Measurements from ENCODE around the gene COA1.
"Not testable (repeated sequence)": the region's sequence is repeated elsewhere in the genome, so short reads cannot be mapped to it uniquely, and the experiment has no call there.

The COA1 gene, protein sequence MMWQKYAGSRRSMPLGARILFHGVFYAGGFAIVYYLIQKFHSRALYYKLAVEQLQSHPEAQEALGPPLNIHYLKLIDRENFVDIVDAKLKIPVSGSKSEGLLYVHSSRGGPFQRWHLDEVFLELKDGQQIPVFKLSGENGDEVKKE

DNA sequence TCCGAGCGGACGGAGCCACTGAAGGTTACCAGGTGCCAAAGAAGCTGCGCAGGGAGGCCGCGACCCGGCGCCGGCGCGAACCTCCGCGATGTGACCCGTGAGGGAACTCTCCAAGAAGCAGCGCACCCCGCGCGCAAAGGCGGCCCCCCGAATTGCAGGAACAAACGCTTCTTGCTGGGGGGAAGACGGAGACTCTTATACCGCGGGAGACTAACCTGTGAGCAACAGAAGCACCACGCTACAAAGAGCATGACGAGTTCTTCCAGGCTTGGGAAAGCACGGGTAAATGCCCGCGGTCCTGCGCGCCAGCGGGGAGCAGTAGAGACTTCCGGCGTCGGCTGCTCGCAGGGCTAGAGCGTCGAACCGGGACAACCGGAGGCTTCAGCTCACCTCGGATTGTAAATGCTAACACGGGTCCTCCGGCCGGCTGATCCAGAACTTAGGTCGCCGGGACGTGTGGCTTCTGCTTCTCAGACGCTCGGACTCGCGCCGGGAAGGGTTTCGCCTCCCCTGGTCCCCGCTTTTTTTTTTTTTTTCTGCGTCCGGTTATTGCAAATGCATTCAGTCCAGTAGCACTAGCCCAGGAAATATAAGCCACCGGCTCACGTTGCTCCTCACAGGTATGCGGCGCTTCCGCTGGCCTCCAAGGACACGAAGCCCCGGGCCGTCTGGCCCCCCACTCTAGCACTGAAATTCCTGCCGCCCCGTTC is at the start of gene COA1:
TSS of gene COA1 (minus strand) at position 310 of the 710 bp plus-strand sequence. CDS start 80,909 bp downstream, outside the sequence.
- DNase-seq (ENCODE audit: low read depth) = peak; percentile 68

DNA sequence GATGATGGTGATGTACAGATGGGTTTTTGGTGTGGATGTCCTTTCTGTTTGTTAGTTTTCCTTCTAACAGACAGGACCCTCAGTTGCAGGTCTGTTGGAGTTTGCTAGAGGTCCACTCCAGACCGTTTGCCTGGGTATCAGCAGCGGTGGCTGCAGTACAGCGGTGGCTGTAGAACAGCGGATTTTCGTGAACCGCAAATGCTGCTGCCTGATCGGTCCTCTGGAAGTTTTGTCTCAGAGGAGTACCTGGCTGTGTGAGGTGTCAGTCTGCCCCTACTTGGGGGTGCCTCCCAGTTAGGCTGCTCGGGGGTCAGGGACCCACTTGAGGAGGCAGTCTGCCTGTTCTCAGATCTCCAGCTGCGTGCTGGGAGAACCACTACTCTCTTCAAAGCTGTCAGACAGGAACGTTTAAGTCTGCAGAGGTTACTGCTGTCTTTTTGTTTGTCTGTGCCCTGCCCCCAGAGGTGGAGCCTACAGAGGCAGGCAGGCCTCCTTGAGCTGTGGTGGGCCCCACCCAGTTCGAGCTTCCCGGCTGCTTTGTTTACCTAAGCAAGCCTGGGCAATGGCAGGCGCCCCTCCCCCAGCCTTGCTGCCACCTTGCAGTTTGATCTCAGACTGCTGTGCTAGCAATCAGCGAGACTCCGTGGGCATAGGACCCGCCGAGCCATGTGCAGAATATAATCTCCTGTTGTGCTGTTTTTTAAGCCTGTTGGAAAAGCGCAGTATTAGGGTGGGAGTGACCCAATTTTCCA is 49.1 kb upstream of the COA1 start:
- DNase-seq (ENCODE audit: low read depth) = not testable (repeated sequence)

DNA sequence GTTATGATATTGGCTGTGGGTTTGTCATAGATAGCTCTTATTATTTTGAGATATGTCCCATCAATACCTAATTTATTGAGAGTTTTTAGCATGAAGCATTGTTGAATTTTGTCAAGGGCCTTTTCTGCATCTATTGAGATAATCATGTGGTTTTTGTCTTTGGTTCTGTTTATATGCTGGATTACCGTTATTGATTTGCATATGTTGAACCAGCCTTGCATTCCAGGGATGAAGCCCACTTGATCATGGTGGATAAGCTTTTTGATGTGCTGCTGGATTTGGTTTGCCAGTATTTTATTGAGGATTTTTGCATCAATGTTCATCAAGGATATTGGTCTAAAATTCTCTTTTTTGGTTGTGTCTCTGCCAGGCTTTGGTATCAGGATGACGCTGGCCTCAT is 45.9 kb upstream of the COA1 start:
- not testable (repeated sequence) for DNase-seq (ENCODE audit: low read depth)

DNA sequence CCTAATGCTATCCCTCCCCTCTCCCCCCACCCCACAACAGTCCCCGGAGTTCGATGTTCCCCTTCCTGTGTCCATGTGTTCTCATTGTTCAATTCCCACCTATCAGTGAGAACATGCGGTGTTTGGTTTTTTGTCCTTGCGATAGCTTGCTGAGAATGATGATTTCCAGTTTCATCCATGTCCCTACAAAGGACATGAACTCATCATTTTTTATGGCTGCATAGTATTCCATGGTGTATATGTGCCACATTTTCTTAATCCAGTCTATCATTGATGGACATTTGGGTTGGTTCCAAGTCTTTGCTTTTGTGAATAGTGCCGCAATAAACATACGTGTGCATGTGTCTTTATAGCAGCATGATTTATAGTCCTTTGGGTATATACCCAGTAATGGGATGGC is 43.9 kb upstream of the COA1 start:
- not testable (repeated sequence) for DNase-seq (ENCODE audit: low read depth)

DNA sequence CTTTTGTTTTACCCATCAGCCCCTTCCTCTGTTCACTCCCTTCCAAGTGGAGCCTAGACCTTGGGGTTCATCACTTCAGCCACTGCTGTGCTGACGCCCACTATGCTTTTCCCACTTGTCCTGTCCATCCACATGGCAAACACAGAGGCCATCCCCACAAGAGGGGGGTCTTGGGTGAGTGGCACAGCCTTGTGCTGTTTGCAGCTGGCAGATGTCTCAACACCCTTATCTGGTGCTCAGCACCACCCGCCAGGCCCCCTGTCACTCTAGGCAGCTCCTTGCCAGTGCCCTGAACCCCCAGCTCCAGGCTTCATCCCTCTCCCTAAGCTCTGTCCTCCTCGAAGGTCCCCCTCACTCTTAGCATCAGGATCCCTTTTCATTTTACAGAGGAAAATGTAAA is 42.2 kb upstream of the COA1 start:
- no peak for DNase-seq (ENCODE audit: low read depth)

DNA sequence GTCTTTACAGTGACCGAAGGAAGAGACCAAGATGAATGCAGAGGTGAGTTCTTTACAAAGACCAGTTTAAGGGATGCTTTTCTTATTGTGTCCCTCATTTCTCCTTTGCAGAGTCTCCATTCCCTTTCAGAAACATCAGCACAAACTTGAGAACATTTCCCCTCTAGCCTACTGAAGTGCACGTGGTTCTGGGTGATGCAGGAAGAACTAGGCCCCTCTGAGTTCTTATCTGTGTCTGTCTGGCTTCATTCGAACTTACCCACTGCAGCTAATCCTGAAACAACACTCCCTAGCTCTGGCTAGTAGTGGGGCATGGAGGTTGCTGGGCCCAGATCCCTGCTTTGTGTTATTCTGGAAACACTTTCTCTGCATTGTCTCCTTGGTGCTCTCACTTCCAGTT is 41.8 kb upstream of the COA1 start:
- DNase-seq (ENCODE audit: low read depth) = no peak

DNA sequence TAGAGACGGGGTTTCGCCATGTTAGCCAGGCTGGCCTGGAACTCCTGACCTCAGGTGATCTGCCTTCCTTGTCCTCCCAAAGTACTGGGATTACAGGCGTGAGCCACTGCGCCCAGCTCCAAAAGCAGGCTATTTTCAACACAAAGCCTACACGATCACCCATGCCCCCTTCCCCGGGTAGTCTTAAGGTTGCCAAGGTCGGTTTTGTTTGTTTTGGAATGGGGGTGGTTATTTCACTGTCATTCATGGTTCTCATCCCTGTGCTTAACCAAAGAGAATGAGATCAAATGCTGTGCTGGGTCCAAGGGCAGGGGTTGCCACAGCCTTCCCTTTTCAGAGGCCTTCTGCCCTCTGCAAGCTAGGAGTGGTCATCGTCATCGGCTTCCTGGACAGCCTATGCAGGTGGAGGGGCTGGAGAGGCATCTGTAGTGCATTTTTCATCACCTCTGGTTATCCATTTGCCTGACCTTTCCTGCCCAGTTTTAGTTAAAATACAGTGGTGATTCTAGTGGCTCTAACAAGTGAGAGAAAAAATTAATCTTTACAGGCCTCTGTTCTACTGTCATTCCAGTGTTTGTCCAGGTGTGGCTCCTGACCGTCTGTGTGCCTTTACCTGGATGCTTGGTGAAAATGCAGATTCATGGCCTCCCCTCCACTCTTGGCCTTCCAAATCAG is 40.6 kb upstream of the COA1 start:
- DNase-seq (ENCODE audit: low read depth) = no peak

DNA sequence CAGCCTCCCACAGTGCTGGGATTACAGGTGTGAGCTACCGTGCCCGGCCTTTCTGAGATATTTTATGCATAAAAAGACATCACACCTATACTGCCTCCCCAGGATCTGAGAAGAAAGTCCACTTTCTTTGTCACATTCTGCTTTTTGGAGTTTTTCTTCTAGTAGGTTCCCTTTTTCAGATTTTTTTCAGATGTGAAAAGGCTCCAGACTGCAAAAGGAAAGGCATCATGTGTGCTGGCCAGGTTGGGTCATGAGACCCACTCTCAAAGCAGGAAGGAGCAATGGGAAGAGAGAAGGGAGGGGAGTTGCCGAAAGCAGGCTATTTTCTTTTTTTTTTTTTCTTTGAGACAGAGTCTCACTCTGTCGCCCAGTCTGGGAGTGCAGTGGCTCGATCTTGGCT is 40.0 kb upstream of the COA1 start:
- DNase-seq (ENCODE audit: low read depth) = no peak

DNA sequence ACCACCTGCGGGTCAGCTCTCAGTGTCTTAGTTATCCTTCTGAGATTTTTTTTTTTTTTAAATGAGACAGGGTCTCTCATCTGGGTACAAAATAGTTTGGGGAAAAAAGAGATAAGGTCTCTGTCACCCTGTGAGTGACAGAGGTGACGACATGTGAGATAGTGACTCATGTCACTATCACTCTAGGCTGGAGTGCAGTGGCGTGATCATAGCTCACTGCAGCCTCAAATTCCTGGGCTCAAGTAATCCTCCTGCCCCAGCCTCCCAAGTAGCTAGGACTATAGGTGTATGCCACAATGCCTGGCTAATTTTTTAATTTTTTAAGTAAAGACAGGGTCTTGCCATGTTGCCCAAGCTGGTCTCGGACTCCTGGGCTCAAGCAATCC is 39.6 kb upstream of the COA1 start:
- no peak for DNase-seq (ENCODE audit: low read depth)

DNA sequence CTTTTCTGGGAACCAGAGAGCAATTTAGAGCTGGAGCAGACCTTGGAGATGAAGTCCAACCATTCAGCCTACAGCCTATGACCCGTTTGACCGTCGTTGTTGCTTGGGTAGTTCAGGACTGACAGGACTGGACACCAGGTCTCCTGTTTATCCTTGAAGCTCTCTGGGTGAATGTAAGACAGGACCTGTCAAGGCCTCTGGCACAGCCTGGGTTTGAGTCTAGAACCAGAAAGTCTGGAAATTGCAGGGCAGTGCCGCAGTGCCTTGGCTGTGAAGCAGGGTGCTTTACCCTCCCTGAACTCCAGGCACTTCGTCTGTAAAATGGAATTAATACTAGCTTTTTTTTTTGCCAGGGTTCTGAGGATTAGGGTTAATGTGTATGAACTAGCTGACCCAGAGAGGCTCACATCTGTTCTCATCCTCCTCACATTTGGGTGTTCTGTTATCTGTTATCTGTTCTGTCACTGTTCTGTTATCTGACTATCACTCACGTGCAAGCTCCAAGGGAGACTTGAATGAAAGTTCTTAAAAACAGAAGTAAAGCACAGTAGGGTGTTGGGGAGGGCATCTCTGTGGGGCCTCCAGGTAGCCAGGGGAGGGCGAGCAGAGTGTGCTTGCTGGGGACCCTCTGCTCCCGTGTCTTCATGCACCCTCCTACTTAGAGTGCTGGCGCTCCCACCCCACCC is 39.0 kb upstream of the COA1 start:
- DNase-seq (ENCODE audit: low read depth) = no peak

DNA sequence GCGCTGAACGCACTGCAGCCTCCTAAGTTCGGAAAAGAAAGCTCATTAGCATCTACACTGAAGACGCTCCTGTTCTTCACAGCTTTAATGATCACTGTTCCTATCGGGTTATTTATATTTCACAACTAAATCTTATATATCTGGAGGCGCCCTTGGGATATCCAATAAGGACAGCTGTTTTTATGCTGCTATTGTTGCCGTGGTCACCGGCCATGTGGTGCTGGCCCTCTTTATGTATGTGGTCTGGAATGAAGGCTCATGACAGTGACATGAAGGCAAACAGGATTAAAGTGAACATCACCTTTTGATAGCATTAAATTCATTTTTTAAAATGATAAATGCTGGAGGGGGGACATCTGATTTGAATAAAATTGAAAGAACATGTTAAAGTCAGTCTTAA is 38.0 kb upstream of the COA1 start:
- no peak for DNase-seq (ENCODE audit: low read depth)

DNA sequence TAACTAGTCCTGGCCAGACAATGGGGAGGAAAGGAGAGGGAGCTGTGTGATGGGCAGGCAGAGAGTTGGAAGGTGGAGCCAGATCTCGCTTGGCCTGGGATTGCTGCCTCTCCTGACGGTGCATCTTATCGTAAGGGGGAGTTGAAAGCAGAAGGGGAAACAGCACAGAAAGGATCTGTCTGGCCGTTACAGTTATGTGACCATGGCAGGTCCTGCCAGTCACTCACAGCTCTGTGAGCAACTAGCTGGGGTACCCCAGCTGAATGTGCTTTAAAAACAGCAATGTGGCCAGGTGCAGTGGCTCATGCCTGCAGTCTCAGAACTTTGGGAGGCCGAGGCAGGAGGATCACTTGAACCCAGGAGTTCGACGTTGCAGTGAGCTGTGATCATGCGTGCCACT is 37.2 kb upstream of the COA1 start:
- DNase-seq (ENCODE audit: low read depth) = no peak

DNA sequence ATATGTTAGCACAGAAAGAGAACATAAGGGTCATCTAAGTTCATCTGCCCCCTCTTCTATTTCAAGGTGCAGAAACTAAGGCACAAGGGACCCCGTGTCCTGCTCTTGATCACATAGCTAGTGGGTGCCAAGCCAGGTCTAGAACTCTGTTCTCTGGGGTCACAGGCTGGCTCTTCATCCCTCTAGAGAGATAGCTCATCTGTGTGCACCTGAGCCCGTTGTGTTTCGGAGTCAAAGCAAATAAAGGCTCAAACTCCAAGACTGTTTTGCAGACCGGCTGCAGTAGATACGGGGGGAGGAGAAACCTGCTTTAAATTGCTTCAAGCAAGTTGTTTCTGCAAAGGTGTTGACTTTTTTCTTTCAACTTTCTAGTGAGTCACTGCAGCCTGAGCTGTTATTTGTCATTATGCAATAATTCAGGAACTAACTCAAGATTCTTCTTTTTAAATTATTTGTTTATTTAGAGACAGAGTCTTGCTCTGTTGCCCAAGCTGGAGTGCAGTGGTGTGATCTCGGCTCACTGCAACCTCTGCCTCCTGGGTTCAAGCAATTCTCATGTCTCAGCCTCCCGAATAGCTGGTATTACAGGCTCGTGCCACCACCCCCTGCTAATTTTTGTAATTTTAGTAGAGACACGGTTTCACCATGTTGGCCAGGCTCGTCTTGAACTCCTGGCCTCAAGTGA is 35.6 kb upstream of the COA1 start:
- no peak for DNase-seq (ENCODE audit: low read depth)

DNA sequence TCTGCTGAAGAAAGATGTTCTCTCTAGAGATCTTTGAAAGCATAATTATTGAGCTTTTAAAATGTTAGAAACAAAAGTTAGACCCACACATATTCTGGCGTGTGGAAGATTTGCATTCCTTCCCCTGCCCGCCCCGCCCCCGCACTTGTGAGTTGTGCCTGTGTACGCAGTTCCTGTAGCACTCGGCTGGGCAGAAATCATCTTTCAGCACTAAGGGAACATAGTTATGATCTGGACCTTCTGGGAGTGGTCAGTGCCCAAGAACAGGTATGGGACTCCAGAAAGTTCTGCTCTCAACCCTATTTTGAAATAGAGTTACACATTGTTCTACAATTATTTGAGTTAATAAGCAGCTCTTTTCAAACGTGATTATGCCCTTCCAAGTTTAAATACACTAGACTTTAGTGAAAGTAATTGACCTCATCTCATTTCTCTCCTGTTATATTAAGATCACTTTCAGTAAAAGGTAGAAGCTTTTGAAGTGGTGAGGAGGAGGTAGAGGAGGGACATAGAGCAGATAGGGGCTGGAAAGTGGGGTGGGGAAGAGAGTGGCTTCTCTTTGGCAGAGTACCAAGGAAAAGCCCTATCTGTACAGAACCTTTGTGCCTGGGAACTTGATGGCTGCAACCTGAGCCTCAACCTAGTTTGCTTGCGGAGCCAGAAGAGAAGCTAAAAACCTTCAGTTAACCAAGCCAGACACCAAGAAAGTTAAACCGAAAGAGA is 34.9 kb upstream of the COA1 start:
- no peak for DNase-seq (ENCODE audit: low read depth)

DNA sequence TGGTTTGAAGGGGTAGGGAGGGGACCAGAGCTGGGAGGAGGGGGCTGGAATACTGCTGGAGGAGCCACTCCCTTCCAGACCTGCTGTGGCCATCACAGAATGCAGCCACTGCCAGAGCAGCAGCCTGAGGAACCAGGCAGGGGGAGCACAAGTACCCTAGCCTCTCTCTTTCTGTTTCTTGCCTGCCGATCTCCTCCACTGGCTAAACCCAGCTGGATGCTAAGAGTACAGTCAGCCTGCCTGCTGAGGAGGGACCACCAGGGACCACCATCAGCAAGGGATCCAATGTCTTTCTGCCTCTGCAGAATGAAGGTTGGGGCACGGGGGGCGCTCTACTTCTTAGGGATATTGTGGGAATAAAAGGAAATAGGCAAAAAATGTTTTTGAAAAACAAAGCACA is 33.9 kb upstream of the COA1 start:
- no peak for DNase-seq (ENCODE audit: low read depth)

DNA sequence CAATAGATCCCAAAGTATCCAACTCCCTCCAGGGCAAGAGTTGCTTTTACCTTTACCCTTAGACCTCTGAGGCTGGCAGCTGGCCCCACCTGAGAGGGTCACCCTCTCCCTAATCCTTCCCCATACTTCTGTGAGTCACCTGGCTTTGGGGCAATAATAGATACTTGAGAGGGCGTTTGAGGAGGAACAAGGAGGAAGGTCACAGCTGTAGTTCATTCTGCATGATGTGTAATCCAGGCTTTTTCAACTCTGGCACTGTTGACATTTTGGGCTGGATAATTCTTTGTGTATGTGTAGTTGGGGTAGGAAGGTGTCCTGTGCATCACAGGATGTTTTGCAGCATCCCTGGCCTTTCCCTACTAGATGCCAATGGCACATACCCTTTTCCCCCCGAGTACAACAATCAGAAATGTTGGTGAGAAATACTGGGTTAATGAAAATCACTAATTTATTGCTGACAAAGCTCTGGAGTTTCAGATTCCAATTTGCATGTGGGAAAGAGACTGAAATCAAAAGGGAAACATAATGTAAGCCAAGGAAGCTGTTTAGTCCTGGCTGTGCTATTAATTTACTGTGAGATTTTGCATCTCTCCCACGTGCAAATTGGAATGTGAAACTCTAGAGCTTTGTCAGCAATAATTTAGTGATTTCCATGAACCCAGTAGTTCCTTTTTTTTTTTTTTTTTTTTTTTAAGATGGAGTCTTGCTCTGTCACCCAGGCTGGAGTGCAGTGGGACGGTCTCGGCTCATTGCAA is 32.8 kb upstream of the COA1 start:
- DNase-seq (ENCODE audit: low read depth) = no peak

DNA sequence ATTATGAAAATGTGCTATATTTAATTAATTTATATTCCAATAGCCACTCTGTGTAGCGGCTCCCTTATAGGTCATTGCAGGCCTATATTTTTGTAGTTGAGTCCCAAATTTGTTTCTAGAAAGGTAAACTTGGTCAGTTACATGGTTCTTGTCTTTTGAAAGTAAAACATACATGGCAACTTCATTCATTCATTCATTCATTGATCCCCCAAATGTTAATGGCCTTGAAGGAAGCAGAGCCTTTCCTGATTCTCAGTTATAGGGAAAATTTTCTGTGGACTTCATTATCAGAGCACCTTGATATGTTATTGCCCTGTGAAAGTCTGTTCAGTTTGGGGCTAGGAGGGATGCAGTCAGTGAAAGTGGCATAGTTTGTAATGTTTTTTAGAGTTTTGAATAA is 32.1 kb upstream of the COA1 start:
- no peak for DNase-seq (ENCODE audit: low read depth)

DNA sequence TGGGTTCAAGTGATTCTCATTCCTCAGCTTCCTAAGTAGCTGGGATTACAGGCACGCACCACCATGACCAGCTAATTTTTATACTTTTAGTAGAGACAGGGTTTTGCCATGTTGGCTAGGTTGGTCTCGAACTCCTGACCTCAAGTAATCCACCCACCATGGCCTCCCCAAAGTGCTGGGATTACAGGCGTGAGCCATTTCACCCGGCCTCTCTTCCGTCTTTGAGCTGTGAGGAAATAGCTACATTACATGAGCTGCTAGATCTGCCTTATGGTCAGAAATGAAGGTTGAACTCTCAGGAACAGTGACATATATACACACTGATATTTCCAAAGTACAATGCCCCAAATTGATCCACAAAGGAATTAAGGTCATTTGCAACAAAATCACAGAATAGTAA is 31.5 kb upstream of the COA1 start:
- DNase-seq (ENCODE audit: low read depth) = no peak

DNA sequence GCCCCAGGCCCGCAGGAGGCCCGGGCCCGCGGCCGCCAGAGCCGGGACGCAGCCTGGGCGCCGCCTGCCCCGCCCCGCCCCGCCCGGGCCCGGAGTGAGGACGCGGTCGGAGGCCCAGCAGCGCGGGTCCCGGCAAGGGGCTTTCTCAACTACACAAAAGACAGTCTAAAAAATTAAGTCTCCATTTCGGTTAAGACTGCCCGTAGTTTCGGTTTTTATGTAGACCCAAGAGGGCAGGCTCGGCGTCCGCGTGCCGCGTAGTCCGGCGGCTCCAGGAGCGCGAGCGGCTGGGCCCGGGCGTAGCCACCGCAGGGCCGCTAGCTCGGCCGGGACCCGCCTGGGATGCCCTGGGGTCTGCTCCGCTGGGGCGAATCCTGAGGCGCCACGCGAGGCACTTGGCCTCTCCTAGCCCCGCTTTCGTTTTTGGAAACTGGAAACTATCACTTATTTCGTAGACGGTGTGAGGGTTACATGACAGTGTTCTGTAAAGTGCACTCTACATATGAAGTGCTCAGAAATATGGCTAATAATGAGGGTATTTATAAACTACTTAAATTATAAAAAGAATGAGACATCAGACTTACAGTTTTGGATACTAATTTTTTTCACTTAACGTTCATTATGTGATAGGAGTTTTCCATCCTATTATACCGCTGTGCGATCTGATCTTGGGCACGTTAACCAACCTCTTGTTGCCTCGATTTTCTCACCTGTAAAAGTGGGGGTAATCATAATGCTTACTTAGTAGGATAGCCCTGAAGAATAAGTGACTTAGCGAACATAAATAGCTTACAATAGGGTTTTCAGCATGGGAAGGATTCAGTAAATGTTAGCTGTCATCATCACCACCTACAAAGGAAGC is 29.7 kb upstream of the COA1 start:
- DNase-seq (ENCODE audit: low read depth) = no peak

Measured in HS-27A (cell line).